Measurements from ENCODE around the gene EHD4.

DNA sequence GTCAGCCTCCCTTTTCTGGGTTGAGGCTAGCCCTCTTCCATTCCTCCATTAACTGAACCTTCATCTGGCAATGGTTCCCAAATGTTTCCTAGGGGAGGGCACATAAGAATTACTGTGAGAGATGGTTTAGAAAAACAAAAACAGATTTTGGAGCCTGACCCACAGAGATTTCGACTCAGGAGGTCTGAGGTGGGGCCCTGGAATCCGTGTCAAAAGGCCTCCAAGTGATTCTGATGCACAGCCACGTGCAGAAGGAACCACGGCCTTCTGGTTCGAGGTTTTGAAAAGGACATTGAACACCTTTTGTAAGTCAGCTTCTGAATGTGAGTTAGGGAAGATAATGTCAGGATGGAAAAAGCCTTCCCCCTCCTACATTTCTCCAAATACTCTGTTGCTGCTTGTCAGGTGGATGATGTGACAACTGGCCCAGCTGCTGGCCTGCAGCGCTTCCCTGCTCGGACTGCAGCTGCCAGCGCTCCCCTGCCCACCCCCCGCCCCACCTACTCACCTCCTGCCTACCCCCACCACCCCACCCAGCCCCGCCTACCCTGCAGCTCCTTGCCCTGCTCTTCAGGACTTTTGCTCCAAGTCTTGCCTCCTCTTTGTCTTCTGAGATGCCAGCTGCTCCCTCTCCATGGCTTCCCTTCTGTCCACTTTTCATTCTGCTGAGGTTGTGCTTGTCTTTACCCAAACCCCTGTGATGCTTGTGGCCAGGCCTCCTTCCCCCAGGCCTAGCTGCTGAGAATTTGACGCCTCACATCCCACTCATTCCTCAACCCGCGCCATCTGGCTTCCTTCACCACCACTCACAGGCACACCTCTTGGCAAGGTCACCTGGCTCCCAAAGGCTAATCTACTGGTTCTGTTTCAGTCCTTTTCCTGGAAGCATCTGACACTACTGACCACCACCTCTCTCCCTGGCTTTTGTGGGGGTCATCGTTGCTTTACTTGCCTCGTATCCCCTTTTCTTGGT is 6.6 kb downstream of the EHD4 start:
- TF ChIP-seq, protein P1, sequence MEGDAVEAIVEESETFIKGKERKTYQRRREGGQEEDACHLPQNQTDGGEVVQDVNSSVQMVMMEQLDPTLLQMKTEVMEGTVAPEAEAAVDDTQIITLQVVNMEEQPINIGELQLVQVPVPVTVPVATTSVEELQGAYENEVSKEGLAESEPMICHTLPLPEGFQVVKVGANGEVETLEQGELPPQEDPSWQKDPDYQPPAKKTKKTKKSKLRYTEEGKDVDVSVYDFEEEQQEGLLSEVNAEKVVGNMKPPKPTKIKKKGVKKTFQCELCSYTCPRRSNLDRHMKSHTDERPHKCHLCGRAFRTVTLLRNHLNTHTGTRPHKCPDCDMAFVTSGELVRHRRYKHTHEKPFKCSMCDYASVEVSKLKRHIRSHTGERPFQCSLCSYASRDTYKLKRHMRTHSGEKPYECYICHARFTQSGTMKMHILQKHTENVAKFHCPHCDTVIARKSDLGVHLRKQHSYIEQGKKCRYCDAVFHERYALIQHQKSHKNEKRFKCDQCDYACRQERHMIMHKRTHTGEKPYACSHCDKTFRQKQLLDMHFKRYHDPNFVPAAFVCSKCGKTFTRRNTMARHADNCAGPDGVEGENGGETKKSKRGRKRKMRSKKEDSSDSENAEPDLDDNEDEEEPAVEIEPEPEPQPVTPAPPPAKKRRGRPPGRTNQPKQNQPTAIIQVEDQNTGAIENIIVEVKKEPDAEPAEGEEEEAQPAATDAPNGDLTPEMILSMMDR (optimal IDR thresholded peaks at IDR 0.05 in 1 of 3, IDR thresholded peaks at IDR 0.05 in 1 of 3, conservative IDR thresholded peaks at IDR 0.05 in 1 of 3; ENCODE audit: extremely low read depth in 1 of 3, insufficient read depth in 2 of 3, low read length in 3 of 3) = no peak
- no peak for TF ChIP-seq EZH2 (IDR thresholded peaks at IDR 0.05; ENCODE audit: low read length)
